GM08714 (cell line): ENCODE results near the gene CFAP92.

Experiments used
- H3K4me3 ChIP-seq: fragments of 200-500 bp; sonication (Bioruptor generic); 2 replicates; pipeline ENCODE4 v1.5.1; 2014; ENCODE audit warnings: mild to moderate bottlenecking, low read length, inconsistent platforms
- ZNF274 ChIP-seq: IDR thresholded peaks from 2 replicates; pipeline ENCODE4 v1.6.1; 2012; ENCODE audit warnings: mild to moderate bottlenecking, low read depth, low read length

Gene CFAP92

DNA sequence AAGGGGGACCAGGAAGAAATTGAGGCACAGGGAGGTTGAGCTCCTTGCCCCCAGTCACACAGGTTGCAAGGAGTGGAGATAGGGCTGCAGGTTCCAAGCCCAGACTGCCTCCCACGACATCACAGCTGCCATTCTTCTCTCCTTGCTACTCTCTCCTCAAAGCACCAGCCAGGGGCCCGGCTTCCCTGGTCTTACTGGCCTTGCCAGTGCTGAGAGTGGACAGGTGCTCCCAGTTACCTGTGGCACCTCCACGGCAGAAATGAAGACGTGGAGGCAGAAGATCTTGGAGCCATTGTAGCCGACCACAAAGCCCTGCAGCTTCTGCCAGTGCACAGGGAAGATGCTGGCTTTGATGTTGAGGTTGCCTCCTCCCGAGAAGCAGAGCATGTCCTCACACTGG is 132.4 kb downstream of the CFAP92 start:
- TF ChIP-seq ZNF274 = no peak
- no peak overlapping the region for H3K4me3 ChIP-seq
